COLO668 (cell line): ENCODE results near the gene AGFG1.
"Not testable (repeated sequence)": the region's sequence is repeated elsewhere in the genome, so short reads cannot be mapped to it uniquely, and the experiment has no call there.

ENCODE experiments used
- DNase-seq: peaks from one replicate; lab custom pipeline; 2025; ENCODE audit not compliant: unreplicated experiment; lab: John Stamatoyannopoulos, UW

Gene AGFG1

GRCh38 chr2:227534714-227535113 lies 62.8 kb downstream of the AGFG1 start:
- DNase-seq: no peak

- no peak for DNase-seq
These were observed 64.5 kb downstream of the AGFG1 start for GRCh38 chr2:227536445-227536844.

GRCh38 chr2:227539465-227539956 lies 67.6 kb downstream of the AGFG1 start:
- no peak for DNase-seq

- not testable (repeated sequence) for DNase-seq
These were observed 68.4 kb downstream of the AGFG1 start for GRCh38 chr2:227540352-227540751.

GRCh38 chr2:227545990-227546389 lies 74.0 kb downstream of the AGFG1 start:
- DNase-seq: peak; percentile 13

GRCh38 chr2:227551836-227552235 lies 79.9 kb downstream of the AGFG1 start:
- no peak for DNase-seq

- no peak for DNase-seq
These were observed 90.6 kb downstream of the AGFG1 start for GRCh38 chr2:227562581-227562980.

- DNase-seq: no peak
These were observed 93.1 kb downstream of the AGFG1 start for GRCh38 chr2:227565080-227565479.

GRCh38 chr2:227566012-227566411 lies 94.1 kb downstream of the AGFG1 start:
- DNase-seq: no peak

GRCh38 chr2:227568852-227569169 lies 96.9 kb downstream of the AGFG1 start:
- no peak for DNase-seq

GRCh38 chr2:227570615-227571014 lies 98.7 kb downstream of the AGFG1 start:
- DNase-seq: no peak

GRCh38 chr2:227576110-227576509 lies 104.2 kb downstream of the AGFG1 start:
- no peak for DNase-seq

GRCh38 chr2:227576812-227577211 lies 104.9 kb downstream of the AGFG1 start:
- DNase-seq: no peak

GRCh38 chr2:227577555-227577954 lies 105.6 kb downstream of the AGFG1 start:
- DNase-seq: no peak

GRCh38 chr2:227578642-227579041 lies 106.7 kb downstream of the AGFG1 start:
- no peak for DNase-seq

GRCh38 chr2:227579791-227580190 lies 107.8 kb downstream of the AGFG1 start:
- no peak for DNase-seq

- no peak for DNase-seq
These were observed 110.4 kb downstream of the AGFG1 start for GRCh38 chr2:227582369-227582768.

GRCh38 chr2:227592694-227593387 lies 120.9 kb downstream of the AGFG1 start:
- DNase-seq: no peak

- no peak for DNase-seq
These were observed 123.8 kb downstream of the AGFG1 start for GRCh38 chr2:227595797-227596196.

GRCh38 chr2:227597036-227597435 lies 125.1 kb downstream of the AGFG1 start:
- no peak for DNase-seq

- no peak for DNase-seq
These were observed 126.0 kb downstream of the AGFG1 start for GRCh38 chr2:227597998-227598397.

- DNase-seq: not testable (repeated sequence)
These were observed 127.0 kb downstream of the AGFG1 start, which contains the start of gene SCYGR2 for GRCh38 chr2:227598835-227599503. SCYGR2 (plus strand) TSS chr2:227598893; CDS start chr2:227598893, 0 bp downstream.

GRCh38 chr2:227602358-227602757 lies 130.4 kb downstream of the AGFG1 start:
- no peak for DNase-seq
